HUES48 (cell line): ENCODE data around the gene IL20RB.

Experiments
- H3K27ac ChIP-seq: one replicate; pipeline ENCODE4 v1.7.0; 2013; ENCODE audit warnings: low read depth, low read length, inconsistent platforms
- H3K27me3 ChIP-seq: 2 replicates; pipeline ENCODE4 v1.6.1; 2013; ENCODE audit warnings: mild to moderate bottlenecking, low read length; ENCODE audit not compliant: control insufficient read depth, insufficient read depth
- H3K36me3 ChIP-seq: 2 replicates; pipeline ENCODE4 v1.6.1; 2013; ENCODE audit warnings: low read length; ENCODE audit not compliant: control insufficient read depth, insufficient read depth
- H3K4me1 ChIP-seq: 2 replicates; pipeline ENCODE4 v1.6.1; 2013; ENCODE audit warnings: mild to moderate bottlenecking, low read length; ENCODE audit not compliant: control insufficient read depth, insufficient read depth
- H3K4me3 ChIP-seq: 2 replicates; pipeline ENCODE4 v1.5.1; 2013; ENCODE audit warnings: mild to moderate bottlenecking, low read depth, low read length
- H3K9ac ChIP-seq: 2 replicates; pipeline ENCODE4 v1.6.1; 2013; ENCODE audit warnings: mild to moderate bottlenecking, low read depth, low read length, moderate library complexity
- H3K9me3 ChIP-seq: 2 replicates; pipeline ENCODE4 v1.6.1; 2013; ENCODE audit warnings: low read length; ENCODE audit not compliant: control insufficient read depth, insufficient read depth

Gene IL20RB

DNA sequence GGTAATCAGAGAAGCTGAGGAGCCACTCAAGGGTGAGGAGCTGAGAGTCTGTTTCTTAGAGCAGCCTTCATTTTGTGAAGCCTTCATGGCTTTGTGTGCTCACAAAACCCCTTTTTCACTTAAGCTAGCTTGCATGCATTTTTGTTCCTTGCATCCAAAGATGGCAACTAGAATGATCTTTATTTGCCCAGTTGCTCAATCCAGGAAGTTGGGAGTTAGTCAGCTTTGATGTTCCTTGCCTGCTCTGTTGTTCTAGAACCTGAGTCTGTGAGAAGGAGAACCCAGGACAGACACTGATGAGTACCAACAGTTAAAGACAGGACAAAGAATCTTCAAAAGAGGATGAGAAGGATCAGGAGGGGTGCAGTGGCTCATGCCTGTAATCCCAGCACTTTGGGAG lies 81.8 kb downstream of the IL20RB start:
- H3K9ac ChIP-seq: no peak overlapping the region
- no peaks in the 10 kb centered on the region; the same call in 1 of the 2 replicates for H3K27me3 ChIP-seq
- no peaks in the 10 kb centered on the region for H3K36me3 ChIP-seq
- no peak overlapping the region for H3K4me3 ChIP-seq
- H3K9me3 ChIP-seq: no peaks in the 10 kb centered on the region
- peaks cover 17% of the 10 kb centered on the region for H3K4me1 ChIP-seq
- H3K27ac ChIP-seq: no peak overlapping the region

GRCh38 chr3:137041251-137041650 lies 83.5 kb downstream of the IL20RB start:
- no peak overlapping the region for H3K9ac ChIP-seq
- H3K27ac ChIP-seq: no peak overlapping the region
- H3K36me3 ChIP-seq: no peaks in the 10 kb centered on the region
- H3K9me3 ChIP-seq: no peaks in the 10 kb centered on the region
- no peaks in the 10 kb centered on the region for H3K27me3 ChIP-seq
- no peak overlapping the region for H3K4me3 ChIP-seq
- peaks cover 10% of the 10 kb centered on the region; the same call in 1 of the 2 replicates for H3K4me1 ChIP-seq

DNA sequence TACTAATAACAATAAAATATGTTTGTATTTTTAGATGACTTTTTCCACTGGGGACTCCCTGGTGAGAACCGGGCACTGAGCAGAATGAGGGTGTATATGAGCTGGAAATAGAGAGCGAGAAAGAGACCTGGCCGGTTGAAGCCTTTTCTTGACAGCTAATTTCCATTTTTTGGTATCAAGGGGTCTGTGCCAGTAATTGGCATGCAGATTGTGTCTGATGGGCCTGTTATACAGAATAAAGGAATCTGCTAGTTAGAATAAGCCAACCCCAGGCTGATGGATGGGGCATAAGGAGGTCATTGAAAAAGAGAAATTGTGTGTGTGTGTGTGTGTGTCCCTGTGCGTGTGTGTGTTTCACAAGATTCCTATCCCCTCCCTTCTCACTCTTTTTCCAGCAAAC lies 83.9 kb downstream of the IL20RB start:
- Histone ChIP-seq H3K27ac (no peak overlapping the region), H3K36me3 (no peaks in the 10 kb centered on the region), H3K9ac (no peak overlapping the region), H3K4me1 (peaks cover 14% of the 10 kb centered on the region; the same call in 1 of the 2 replicates), H3K27me3 (no peaks in the 10 kb centered on the region), H3K9me3 (no peaks in the 10 kb centered on the region), H3K4me3 (no peak overlapping the region)

DNA sequence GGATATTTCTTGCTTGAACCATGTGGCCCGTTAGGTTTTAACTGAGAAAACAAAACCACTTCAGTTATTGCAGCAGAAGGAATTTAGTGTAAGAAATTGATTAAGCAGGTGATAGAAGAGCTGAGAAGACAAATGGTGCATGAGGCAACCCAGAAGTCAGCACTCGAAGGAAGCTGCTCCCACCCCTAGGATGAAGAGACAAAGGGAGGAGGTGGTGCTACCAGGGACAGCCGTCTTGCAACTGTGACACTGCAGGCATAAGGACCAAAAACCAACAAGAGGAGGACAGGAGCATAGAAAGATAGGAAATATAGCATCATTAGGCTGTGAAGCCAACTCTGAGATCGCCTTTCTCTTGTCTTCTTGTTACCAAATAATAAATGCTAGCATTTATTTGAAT lies 89.0 kb downstream of the IL20RB start:
- H3K9ac ChIP-seq: no peak overlapping the region
- no peaks in the 10 kb centered on the region for H3K36me3 ChIP-seq
- no peaks in the 10 kb centered on the region for H3K27me3 ChIP-seq
- H3K4me3 ChIP-seq: no peak overlapping the region
- H3K9me3 ChIP-seq: no peaks in the 10 kb centered on the region
- peaks cover 19% of the 10 kb centered on the region for H3K4me1 ChIP-seq
- no peak overlapping the region for H3K27ac ChIP-seq

DNA sequence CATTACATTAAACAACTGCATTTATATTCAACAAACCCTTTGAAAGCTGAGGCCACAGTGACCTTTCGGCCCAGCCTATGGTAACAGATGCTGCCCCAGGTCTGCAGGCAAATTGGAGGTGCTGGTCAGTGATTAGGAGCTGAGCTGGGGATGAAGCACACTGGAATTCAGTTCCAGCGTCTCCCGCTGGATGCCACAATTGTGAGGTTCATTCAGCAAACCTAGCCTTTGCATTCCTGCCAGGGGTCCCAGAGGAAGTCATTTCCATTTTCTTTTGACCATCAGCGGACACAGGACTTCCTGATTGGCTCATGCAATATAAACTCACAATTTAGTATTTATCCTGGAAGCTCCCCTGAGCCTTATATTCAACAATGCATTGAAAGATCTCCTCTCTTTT lies 89.5 kb downstream of the IL20RB start:
- Histone ChIP-seq H3K27me3 (no peaks in the 10 kb centered on the region), H3K9me3 (no peaks in the 10 kb centered on the region), H3K9ac (no peak overlapping the region), H3K4me1 (peaks cover 15% of the 10 kb centered on the region), H3K27ac (peak overlapping the region; percentile 25), H3K4me3 (no peak overlapping the region), H3K36me3 (no peaks in the 10 kb centered on the region)

DNA sequence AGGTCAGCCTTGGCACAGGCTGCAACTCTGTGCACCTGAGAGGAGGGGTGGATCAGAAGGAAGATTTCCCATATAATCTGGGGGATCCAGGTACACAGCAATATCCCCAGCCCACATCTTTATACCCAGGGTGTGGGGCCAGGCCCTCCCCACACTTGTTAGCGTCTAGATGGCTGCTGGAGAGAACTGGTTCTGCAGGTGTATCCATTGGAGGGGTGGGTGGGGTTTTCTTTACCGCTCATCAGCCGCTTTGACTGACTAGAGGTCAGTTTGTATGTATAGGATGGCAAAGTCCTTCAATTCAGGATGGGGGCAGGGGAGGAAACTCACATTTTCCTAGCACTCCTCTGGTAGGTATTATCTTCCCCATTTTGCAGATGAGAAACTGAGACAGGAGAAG lies 92.5 kb downstream of the IL20RB start:
- Histone ChIP-seq H3K36me3 (no peaks in the 10 kb centered on the region), H3K4me1 (peaks cover 15% of the 10 kb centered on the region), H3K9me3 (no peaks in the 10 kb centered on the region), H3K27ac (no peak overlapping the region), H3K27me3 (no peaks in the 10 kb centered on the region), H3K4me3 (no peak overlapping the region), H3K9ac (no peak overlapping the region)

GRCh38 chr3:137052298-137052697 lies 94.5 kb downstream of the IL20RB start:
- Histone ChIP-seq H3K27ac (no peak overlapping the region), H3K27me3 (no peaks in the 10 kb centered on the region), H3K36me3 (no peaks in the 10 kb centered on the region), H3K4me3 (no peak overlapping the region), H3K9me3 (no peaks in the 10 kb centered on the region), H3K4me1 (peaks cover 5% of the 10 kb centered on the region; the same call in 1 of the 2 replicates), H3K9ac (no peak overlapping the region)
